Prostate gland (tissue), 2 donors: ENCODE measurements around the gene TNFRSF12A.

ENCODE experiments used
- POLR2A ChIP-seq: fragments of 450-650 bp; IDR thresholded peaks from one replicate; pipeline ENCODE4 v1.6.1; 2016; ENCODE audit warnings: antibody characterized with exemption, mild to moderate bottlenecking
- POLR2AphosphoS5 ChIP-seq: sonication (generic); formaldehyde crosslinking; IDR thresholded peaks from one replicate; pipeline ENCODE4 v1.6.1; 2017; ENCODE audit warnings: antibody characterized with exemption
- TF ChIP-seq, protein P1 (sequence below), 4 experiments: fragments of 200-600 bp in 2 of 4; fragments of 450-650 bp in 2 of 4; sonication (generic) in 2 of 4; IDR thresholded peaks; 1 replicate in 3 of 4; 2 replicates in 1 of 4; pipeline ENCODE4 v1.5.1; 2016 to 2019; ENCODE audit warnings: antibody characterized with exemption in 4 of 4, mild to moderate bottlenecking in 2 of 4, moderate library complexity in 2 of 4

DNA sequence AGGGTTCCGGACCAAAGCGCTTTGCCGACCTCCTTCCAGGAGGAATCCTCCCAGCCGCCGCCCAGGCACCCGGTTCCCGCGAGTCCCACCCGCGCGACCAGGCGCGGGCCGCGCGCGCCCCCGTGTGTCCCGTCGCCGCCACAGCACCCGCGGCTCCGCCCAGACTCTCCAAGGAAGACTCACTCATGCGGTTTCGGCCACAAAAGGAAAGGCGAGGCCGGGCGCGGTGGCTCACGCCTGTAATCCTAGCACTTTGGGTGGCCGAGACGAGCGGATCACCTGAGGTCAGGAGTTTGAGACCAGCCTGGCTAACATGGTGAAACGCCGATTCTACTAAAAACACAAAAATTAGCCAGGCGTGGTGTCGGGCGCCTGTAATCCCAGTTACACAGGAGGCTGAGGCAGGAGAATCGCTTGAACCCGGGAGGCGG lies 36.4 kb upstream of the TNFRSF12A start:
- TF ChIP-seq, protein P1, sequence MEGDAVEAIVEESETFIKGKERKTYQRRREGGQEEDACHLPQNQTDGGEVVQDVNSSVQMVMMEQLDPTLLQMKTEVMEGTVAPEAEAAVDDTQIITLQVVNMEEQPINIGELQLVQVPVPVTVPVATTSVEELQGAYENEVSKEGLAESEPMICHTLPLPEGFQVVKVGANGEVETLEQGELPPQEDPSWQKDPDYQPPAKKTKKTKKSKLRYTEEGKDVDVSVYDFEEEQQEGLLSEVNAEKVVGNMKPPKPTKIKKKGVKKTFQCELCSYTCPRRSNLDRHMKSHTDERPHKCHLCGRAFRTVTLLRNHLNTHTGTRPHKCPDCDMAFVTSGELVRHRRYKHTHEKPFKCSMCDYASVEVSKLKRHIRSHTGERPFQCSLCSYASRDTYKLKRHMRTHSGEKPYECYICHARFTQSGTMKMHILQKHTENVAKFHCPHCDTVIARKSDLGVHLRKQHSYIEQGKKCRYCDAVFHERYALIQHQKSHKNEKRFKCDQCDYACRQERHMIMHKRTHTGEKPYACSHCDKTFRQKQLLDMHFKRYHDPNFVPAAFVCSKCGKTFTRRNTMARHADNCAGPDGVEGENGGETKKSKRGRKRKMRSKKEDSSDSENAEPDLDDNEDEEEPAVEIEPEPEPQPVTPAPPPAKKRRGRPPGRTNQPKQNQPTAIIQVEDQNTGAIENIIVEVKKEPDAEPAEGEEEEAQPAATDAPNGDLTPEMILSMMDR (IDR thresholded peaks at IDR 0.05): peak; percentile 71 to 95 (median 88)
- no peak for TF ChIP-seq POLR2AphosphoS5
- TF ChIP-seq POLR2A: no peak
